GM18511 (cell line): ENCODE measurements around the gene UBE2O.

Experiments used
- ATAC-seq: cut with Tn5 transposase; IDR thresholded peaks from one replicate; pipeline ENCODE4 v1.9.1; 2021; ENCODE audit warnings: mild to moderate bottlenecking, moderate library complexity; ENCODE audit not compliant: unreplicated experiment

The UBE2O gene

GRCh38 chr17:76468634-76469010, 15.7 kb upstream of the UBE2O start:
- ATAC-seq: no peak

GRCh38 chr17:76467809-76468633, 15.1 kb upstream of the UBE2O start:
- no peak for ATAC-seq

DNA sequence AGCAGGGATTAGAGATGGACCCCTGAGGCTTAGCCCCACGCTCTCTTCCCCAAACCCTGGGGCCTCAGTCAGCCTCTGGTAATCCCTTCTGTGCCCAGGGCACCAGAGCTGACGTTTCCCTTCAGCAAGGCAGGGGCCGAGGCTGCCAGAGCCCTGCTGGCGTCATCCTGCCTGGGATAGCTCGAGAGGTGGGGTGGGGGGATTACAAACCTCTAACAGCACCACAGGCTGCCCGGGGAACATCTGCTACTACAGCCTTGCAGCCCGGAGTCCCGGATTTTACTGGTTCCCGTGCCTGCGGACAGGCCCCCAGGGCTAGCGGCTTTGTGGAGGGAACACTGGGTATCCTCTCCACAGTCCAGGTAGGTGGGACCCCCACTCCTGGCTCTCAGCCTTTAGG, 14.4 kb upstream of the UBE2O start, which contains the start of gene AANAT:
Gene AANAT, plus strand, starts transcription at position 238 of the 400 bp plus-strand sequence. CDS start 1,144 bp downstream, outside the sequence.
- ATAC-seq: no peak

DNA sequence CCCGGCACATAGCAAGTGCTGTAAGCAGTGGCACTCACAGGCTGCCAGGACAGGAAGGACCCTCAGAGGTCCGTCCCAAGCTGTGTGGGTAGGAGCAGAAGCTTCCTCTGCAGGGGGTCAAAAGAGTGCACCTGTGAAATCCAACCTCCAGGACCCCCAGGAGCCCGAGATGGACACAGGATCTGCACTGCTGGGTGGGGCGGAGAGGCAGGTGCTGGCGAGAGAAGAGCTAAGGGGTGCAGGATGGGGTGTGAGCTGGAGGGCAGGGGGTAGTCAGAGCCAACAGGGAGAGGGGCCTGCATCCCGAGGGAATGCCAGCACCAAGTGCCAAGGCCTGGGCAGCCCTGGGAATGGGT, 13.8 kb upstream of the UBE2O start:
- ATAC-seq: no peak

DNA sequence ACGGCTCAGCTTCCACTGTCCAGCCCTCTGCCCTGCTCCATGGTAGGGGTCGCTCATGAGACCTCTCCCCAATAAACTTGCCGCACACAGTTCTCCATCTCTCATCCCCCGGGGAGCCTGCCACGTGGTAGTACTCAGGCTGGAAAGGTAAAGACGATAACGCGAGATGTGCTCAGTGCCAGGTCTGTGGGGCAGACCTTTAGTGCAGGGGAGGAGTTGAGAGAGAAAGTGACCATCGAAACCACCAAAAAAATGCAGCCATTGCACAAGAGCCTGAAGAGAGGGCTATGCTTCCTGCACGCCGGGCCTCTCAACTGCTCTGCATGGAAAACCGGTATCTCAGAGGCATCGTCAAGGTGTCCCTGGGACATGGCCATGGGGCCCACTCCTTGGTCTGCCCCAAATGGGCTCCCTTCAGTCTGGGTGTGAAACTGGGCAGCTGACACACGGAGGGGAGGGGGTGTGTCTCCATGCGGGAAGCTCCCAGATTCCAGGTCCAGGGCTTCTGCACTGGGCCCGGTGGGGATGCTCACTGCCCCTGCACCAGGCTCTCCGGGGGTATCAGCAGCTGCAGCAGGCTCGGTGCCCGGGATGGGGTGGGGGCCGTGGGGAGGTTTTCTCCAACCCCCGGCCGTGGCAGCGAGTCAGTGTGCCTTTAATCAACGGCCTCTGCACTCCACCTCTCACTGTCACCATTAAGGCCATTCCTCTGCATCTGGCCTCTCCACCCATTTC, 9.8 kb upstream of the UBE2O start:
- ATAC-seq: no peak

GRCh38 chr17:76461765-76462555, 9.0 kb upstream of the UBE2O start:
- ATAC-seq: no peak

GRCh38 chr17:76459674-76460073, 6.7 kb upstream of the UBE2O start:
- ATAC-seq: no peak

DNA sequence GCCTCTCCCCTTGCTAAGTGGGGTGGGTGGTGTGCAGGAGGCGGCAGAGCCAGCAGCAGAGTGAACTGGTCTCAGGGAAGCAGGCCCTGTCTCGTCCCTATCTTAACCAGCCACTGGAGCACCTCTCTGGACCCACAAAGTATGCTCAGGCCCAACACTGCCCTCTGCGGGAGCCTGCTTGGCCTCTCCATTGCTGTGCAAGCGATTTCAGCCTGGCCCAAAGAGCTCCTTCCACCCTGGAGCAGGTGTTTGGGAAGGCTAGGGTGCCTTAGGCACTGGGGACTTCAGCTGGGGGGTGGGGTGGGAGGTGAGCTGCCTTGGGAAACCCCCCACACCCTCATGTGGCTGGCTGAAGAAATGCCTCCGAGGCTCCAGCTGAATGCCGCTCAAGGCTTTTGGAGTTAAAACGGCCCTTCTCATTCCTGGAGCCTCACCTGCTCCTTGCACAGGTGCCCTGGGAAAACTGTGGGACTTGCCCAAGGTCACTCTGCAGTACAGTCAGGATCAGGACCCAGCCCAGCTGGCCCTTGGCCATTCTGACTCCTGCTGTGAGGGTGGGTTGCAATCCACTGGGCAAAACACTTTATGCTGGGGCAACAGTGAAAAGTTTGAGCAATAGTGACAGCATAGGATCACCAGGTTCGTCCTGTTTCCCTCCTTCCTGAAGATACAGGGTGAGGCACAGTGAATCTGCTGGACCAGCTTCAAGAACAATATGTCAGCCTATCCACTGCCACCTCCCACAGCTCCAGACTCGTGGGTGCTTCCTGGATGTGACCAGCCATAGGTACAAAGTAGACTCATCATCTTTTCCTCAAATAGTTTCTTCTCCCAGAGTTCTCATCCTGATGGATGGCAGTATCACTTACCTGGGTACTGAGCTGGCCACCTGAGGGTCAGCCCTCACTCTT, 5.9 kb upstream of the UBE2O start:
- ATAC-seq: no peak

DNA sequence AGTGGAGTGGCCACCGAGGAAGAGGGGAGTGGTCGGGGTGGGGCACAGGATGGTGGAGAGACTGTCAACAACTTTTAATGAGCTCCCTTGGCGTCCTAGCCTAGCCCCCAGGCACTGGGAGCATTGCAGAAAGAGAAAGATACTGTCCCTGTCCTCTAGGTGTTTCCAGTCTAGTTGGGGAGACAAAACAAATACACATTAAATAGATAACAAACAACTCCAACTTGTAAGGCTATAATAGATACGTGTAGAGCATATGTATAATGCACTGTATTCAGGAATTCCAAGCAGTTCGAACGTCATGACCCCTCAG, 435 bp upstream of the UBE2O start:
- ATAC-seq: no peak

DNA sequence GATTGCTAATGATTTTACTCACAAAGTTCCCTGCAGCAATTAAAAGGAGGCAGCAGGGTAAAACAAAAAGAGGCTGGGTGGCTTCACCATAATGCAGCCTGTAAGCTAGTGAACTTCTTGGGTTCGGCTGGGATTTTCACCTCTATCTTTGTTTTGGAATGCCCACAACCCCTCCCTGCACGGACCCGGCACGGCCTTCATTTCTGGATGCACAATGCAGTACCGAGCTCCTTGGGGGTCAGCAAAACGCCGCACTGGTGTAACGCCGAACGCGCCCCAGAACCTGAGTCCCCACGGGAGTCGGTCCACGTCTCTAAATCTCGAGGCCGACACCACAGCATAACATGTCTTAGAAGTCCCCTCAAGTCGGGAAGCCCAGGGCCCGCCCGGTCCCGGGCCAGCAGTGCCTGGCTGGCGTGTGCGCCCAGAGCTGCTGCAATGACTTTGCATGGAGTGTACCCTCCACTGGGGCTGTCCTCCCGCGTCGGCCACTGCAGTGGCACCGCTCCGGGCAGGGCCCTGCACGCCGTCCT, 759 bp downstream of the UBE2O start:
- ATAC-seq: no peak

- ATAC-seq: no peak
Measured at GRCh38 chr17:76451506-76451905, 1.4 kb downstream of the UBE2O start.

- ATAC-seq: no peak
Measured at GRCh38 chr17:76449126-76449525, 3.8 kb downstream of the UBE2O start.

GRCh38 chr17:76447931-76448652, 4.9 kb downstream of the UBE2O start:
- no peak for ATAC-seq

- ATAC-seq: no peak
Measured at GRCh38 chr17:76446449-76447231, 6.3 kb downstream of the UBE2O start.

DNA sequence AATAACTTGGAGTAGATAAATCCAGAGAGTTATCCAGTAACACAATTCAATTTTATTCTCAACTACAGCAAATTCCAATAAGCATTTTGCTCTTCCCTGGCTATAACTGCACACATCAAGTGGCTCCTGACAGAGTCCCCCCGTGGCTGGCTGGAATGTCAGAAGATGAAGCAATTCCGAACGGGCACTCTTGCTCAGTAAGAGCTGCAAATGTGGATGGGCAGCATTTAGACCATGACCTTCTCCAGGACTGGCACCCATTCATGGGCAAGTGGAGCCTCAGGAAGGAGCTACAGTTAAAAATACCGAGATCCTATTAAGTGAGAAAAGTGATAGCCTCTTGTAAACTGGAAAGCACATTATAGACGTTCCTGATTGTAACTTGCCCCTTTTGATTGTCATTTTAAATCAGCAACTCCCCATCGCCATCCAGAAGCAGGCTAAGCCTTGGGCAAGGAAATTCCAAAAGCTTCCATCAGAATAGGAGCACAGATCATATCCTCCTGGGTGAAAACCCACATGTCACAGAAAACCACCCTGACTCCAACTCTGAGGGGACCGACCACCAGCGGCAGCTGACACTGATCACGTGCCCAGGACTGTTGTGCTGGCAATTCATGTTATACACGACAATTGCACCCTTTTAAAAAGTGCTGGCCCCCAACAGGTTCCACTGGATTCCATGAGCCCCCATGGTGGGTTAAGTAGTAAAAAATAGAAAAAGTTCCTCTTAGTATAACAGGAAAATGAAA, 7.1 kb downstream of the UBE2O start:
- ATAC-seq: no peak

GRCh38 chr17:76444518-76445311, 8.2 kb downstream of the UBE2O start:
- ATAC-seq: no peak
